HCT116 (cell line): ENCODE results near the gene NFAT5. TPM values are rescaled to one million over a fixed set of nuclear protein-coding genes. Genes with fewer than 3 reads are reported as not detected.

Experiments used
- ATAC-seq: fragments of 200-7000 bp; cut with Tn5 transposase; 2 replicates; pipeline ENCODE4 v1.9.1; 2020; ENCODE audit warnings: mild to moderate bottlenecking, moderate library complexity
- BruUV-seq: library from RNA; stranded (reverse); fragments of 400-500 nt; replicated peaks from 2 replicates; lab custom pipeline; 2021; lab: Mats Ljungman, UMichigan
- CTCF ChIA-PET: fragments of 300-600 bp; sonication (Branson Sonifier 250); formaldehyde crosslinking; loops from one replicate; lab custom pipeline; 2021; ENCODE audit warnings: antibody characterized with exemption; lab: Charles Lee
- POLR2A ChIA-PET: fragments of 300-600, 350-600 bp; sonication (Branson Sonifier 250); formaldehyde crosslinking; loops from one replicate; lab custom pipeline; 2021; ENCODE audit warnings: antibody characterized with exemption; lab: Charles Lee
- RAD21 ChIA-PET, 2 experiments: fragments of 300-600 bp; sonication (Branson Sonifier 250); formaldehyde crosslinking; loops; one replicate each; lab custom pipeline; 2023; ENCODE audit warnings: low total read pairs in 2 of 2; ENCODE audit not compliant: uncharacterized antibody in 2 of 2, unreplicated experiment in 2 of 2, low non-redundant PET in 1 of 2; lab: Charles Lee
- DNase-seq: peaks from one replicate; pipeline ENCODE4 v3.0.0-alpha.2; 2010; ENCODE audit warnings: low read depth, low spot score
- H2AFZ ChIP-seq: fragments of 200-600 bp; shearing (Covaris generic), sonication (generic); 2 replicates; pipeline ENCODE4 v1.6.1; 2017; ENCODE audit warnings: low read depth, mixed run types, mixed read lengths, antibody characterized with exemption, low read length; ENCODE audit not compliant: poor library complexity, severe bottlenecking
- H3K27ac ChIP-seq: 2 replicates; pipeline ENCODE4 v1.5.1; 2012; ENCODE audit warnings: low read depth, low read length
- H3K27me3 ChIP-seq: fragments of 200-600 bp; sonication (generic); 2 replicates; pipeline ENCODE4 v1.6.1; 2016; ENCODE audit warnings: mixed run types, low read length, mixed read lengths; ENCODE audit not compliant: insufficient read depth
- H3K36me3 ChIP-seq, 2 experiments: fragments of 200-500 bp in 1 of 2; fragments of 200-600 bp in 1 of 2; sonication (Bioruptor generic) in 1 of 2; sonication (generic) in 1 of 2; 2 replicates each; pipeline versions ENCODE4 v1.5.1 to v1.6.1; 2014 to 2016; ENCODE audit warnings: low read length in 2 of 2, inconsistent platforms in 1 of 2, mixed read lengths in 1 of 2, mixed run types in 1 of 2; ENCODE audit not compliant: insufficient read depth in 2 of 2, control insufficient read depth in 1 of 2
- H3K4me1 ChIP-seq, 2 experiments: fragments of 200-600 bp in 1 of 2; sonication (generic) in 1 of 2; 2 replicates each; pipeline versions ENCODE4 v1.5.1 to v1.6.1; 2012 to 2017; ENCODE audit warnings: low read length in 2 of 2, inconsistent platforms in 1 of 2, mild to moderate bottlenecking in 1 of 2, mixed read lengths in 1 of 2, mixed run types in 1 of 2, moderate library complexity in 1 of 2; ENCODE audit not compliant: insufficient read depth in 2 of 2, control insufficient read depth in 1 of 2
- H3K4me2 ChIP-seq: fragments of 200-600 bp; sonication (generic); 2 replicates; pipeline ENCODE4 v1.6.1; 2017; ENCODE audit warnings: mixed run types, low read length, mixed read lengths
- H3K4me3 ChIP-seq, 2 experiments: fragments of 200-600 bp in 1 of 2; sonication (generic) in 1 of 2; replicated peaks in 1 of 2; 2 replicates each; pipeline ENCODE4 v1.5.1; 2011 to 2016; ENCODE audit warnings: low read length in 2 of 2, control low read depth in 1 of 2, low read depth in 1 of 2, mild to moderate bottlenecking in 1 of 2, mixed read lengths in 1 of 2, mixed run types in 1 of 2
- H3K79me2 ChIP-seq: fragments of 200-600 bp; sonication (generic); 2 replicates; pipeline ENCODE4 v1.6.1; 2017; ENCODE audit warnings: mild to moderate bottlenecking, mixed run types, low read length, moderate library complexity, mixed read lengths; ENCODE audit not compliant: insufficient read depth
- H3K9ac ChIP-seq: fragments of 200-600 bp; sonication (generic); 2 replicates; pipeline ENCODE4 v1.6.1; 2016; ENCODE audit warnings: low read length, mixed read lengths
- H3K9me2 ChIP-seq: fragments of 200-600 bp; sonication (generic), shearing (Covaris generic); 2 replicates; pipeline ENCODE4 v1.6.1; 2017; ENCODE audit warnings: mixed run types, mild to moderate bottlenecking, moderate library complexity; ENCODE audit not compliant: insufficient read depth
- H3K9me3 ChIP-seq, 2 experiments: fragments of 200-500 bp in 1 of 2; fragments of 200-600 bp in 1 of 2; sonication (Bioruptor generic) in 1 of 2; sonication (generic) in 1 of 2; 2 replicates each; pipeline ENCODE4 v1.6.1; 2014 to 2017; ENCODE audit warnings: low read length in 2 of 2, mixed read lengths in 2 of 2, inconsistent platforms in 1 of 2, low read depth in 1 of 2, mild to moderate bottlenecking in 1 of 2, mixed run types in 1 of 2, moderate library complexity in 1 of 2; ENCODE audit not compliant: control insufficient read depth in 1 of 2, insufficient read depth in 1 of 2
- H4K20me1 ChIP-seq: fragments of 200-600 bp; sonication (generic), shearing (Covaris generic); 2 replicates; pipeline ENCODE4 v1.6.1; 2017; ENCODE audit warnings: mixed run types, mild to moderate bottlenecking, moderate library complexity; ENCODE audit not compliant: insufficient read depth
- CTCF ChIP-seq, 3 experiments: fragments of 200-600 bp in 1 of 3; sonication (generic) in 1 of 3; IDR thresholded peaks in 2 of 3; conservative IDR thresholded peaks in 1 of 3; 2 replicates each; pipeline ENCODE4 v1.5.1; 2012 to 2017; ENCODE audit warnings: low read depth in 2 of 3, low read length in 2 of 3, antibody characterized with exemption in 1 of 3, borderline replicate concordance in 1 of 3, control low read depth in 1 of 3, mild to moderate bottlenecking in 1 of 3, mixed read lengths in 1 of 3, mixed run types in 1 of 3, moderate library complexity in 1 of 3; ENCODE audit not compliant: insufficient read depth in 1 of 3
- EZH2phosphoT487 ChIP-seq: fragments of 200-600 bp; IDR thresholded peaks from 2 replicates; pipeline ENCODE4 v1.6.1; 2018; ENCODE audit warnings: antibody characterized with exemption, borderline replicate concordance
- POLR2AphosphoS5 ChIP-seq: IDR thresholded peaks from 2 replicates; pipeline ENCODE4 v1.6.1; 2011; ENCODE audit warnings: mild to moderate bottlenecking, low read depth, low read length, moderate library complexity
- REST ChIP-seq: IDR thresholded peaks from 2 replicates; pipeline ENCODE4 v1.6.1; 2012; ENCODE audit warnings: low read depth
- SIN3A ChIP-seq: IDR thresholded peaks from 2 replicates; pipeline ENCODE4 v1.6.1; 2012; ENCODE audit warnings: low read depth
- intact Hi-C: fragments of 100-400 bp; cut with micrococcal nuclease; formaldehyde crosslinking; loops from 2 replicates; pipeline ENCODE4 v1.10.0; 2022
- total RNA-seq: library from RNA; stranded (reverse); gene quantifications from one replicate; pipeline ENCODE4 v1.2.1, GENCODE V29; 2021; ENCODE audit not compliant: unreplicated experiment

Gene NFAT5
- total RNA-seq, 1 experiment from 2014 or later: 67.4 TPM

- no peak; the same call in 1 of the 2 replicates for ATAC-seq
- intact Hi-C loops: no loop called here
- Histone ChIP-seq H3K27me3 (no peaks in the 10 kb centered on the region), H3K36me3 (peaks cover 0 to 8% of the 10 kb centered on the region in 2 experiments; a peak in 2 of 4 replicates), H3K9ac (no peak overlapping the region), H3K4me2 (no peak overlapping the region), H3K79me2 (peaks cover 100% of the 10 kb centered on the region), H3K4me1 (peaks cover 8 to 82% of the 10 kb centered on the region in 2 experiments), H3K4me3 (no peak overlapping the region), H4K20me1 (peaks cover 16% of the 10 kb centered on the region), H3K9me2 (no peaks in the 10 kb centered on the region), H3K27ac (no peak overlapping the region), H3K9me3 (no peaks in the 10 kb centered on the region), H2AFZ (no peak overlapping the region)
- no peak for DNase-seq
- TF ChIP-seq SIN3A (no peak), CTCF (IDR thresholded peaks at IDR 0.05 in 2 of 3, conservative IDR thresholded peaks at IDR 0.05 in 1 of 3; ENCODE audit: borderline replicate concordance in 1 of 3, insufficient read depth in 1 of 3, low read depth in 2 of 3, low read length in 2 of 3) (no peak), POLR2AphosphoS5 (0 out of 2 replicates have a peak, but pooled peaks have one; percentile 10), EZH2phosphoT487 (no peak), REST (no peak)
- RAD21 ChIA-PET: no interaction called here
- no TSS peak for BruUV-seq
- CTCF ChIA-PET: no interaction called here
- POLR2A ChIA-PET: no interaction called here
These were observed 29.6 kb downstream of the NFAT5 start for GRCh38 chr16:69595127-69596036.
